Keratinocyte (primary cell): ENCODE measurements around the gene TMED10. TPM values are rescaled to one million over a fixed set of nuclear protein-coding genes. Genes with fewer than 3 reads are reported as not detected.

ENCODE experiments used
- DNase-seq: peaks from one replicate; pipeline ENCODE4 v3.0.0-alpha.2; 2011; ENCODE audit warnings: low read depth, missing footprints, low spot score
- FAIRE-seq: peaks from 2 replicates; lab custom pipeline; 2011; peaks lifted over from hg19 to GRCh38; lab: Jason Lieb, UNC
- H2AFZ ChIP-seq: 2 replicates; pipeline ENCODE4 v1.6.0; 2012; ENCODE audit warnings: low read length, control low read depth, inconsistent platforms; ENCODE audit not compliant: control insufficient read depth
- H3K27ac ChIP-seq: 2 replicates; pipeline ENCODE4 v1.5.1; 2011; ENCODE audit warnings: low read length; ENCODE audit not compliant: control insufficient read depth, insufficient read depth
- H3K27me3 ChIP-seq: 3 replicates; pipeline ENCODE4 v1.6.0; 2011; ENCODE audit warnings: low read length; ENCODE audit not compliant: control insufficient read depth, insufficient read depth; ENCODE audit errors: extremely low read depth
- H3K36me3 ChIP-seq, 2 experiments: 2 replicates in 1 of 2; 3 replicates in 1 of 2; pipeline ENCODE4 v1.5.1; 2011; ENCODE audit warnings: low read length in 2 of 2, mild to moderate bottlenecking in 1 of 2; ENCODE audit not compliant: control insufficient read depth in 2 of 2, insufficient read depth in 2 of 2; ENCODE audit errors: extremely low read depth in 1 of 2
- H3K4me1 ChIP-seq: 3 replicates; pipeline ENCODE4 v1.5.1; 2011; ENCODE audit warnings: low read length; ENCODE audit not compliant: control insufficient read depth, insufficient read depth; ENCODE audit errors: extremely low read depth
- H3K4me2 ChIP-seq: 3 replicates; pipeline ENCODE4 v1.6.0; 2011; ENCODE audit warnings: low read depth, low read length; ENCODE audit not compliant: control insufficient read depth, insufficient read depth; ENCODE audit errors: extremely low read depth
- H3K4me3 ChIP-seq, 3 experiments: fragments of 200-600 bp in 1 of 3; sonication (generic) in 1 of 3; 2 replicates in 2 of 3; 3 replicates in 1 of 3; pipeline ENCODE4 v1.5.1; 2011 to 2016; ENCODE audit warnings: low read length in 3 of 3, mild to moderate bottlenecking in 3 of 3, control low read depth in 2 of 3, inconsistent platforms in 1 of 3, low read depth in 1 of 3, mixed read lengths in 1 of 3, mixed run types in 1 of 3, moderate library complexity in 1 of 3; ENCODE audit not compliant: control insufficient read depth in 2 of 3, insufficient read depth in 2 of 3; ENCODE audit errors: extremely low read depth in 1 of 3
- H3K79me2 ChIP-seq: 2 replicates; pipeline ENCODE4 v1.6.0; 2012; ENCODE audit warnings: low read length; ENCODE audit not compliant: control insufficient read depth, insufficient read depth
- H3K9ac ChIP-seq: 3 replicates; pipeline ENCODE4 v1.6.0; 2011; ENCODE audit warnings: low read length; ENCODE audit not compliant: control insufficient read depth, insufficient read depth; ENCODE audit errors: extremely low read depth
- H3K9me1 ChIP-seq: 3 replicates; pipeline ENCODE4 v1.6.0; 2011; ENCODE audit warnings: low read length; ENCODE audit not compliant: control insufficient read depth, insufficient read depth; ENCODE audit errors: extremely low read depth
- H3K9me3 ChIP-seq: 2 replicates; pipeline ENCODE4 v1.5.1; 2012; ENCODE audit warnings: low read depth, low read length; ENCODE audit not compliant: control insufficient read depth
- H4K20me1 ChIP-seq: 3 replicates; pipeline ENCODE4 v1.6.0; 2011; ENCODE audit warnings: low read length; ENCODE audit not compliant: control insufficient read depth, insufficient read depth; ENCODE audit errors: extremely low read depth
- CTCF ChIP-seq, 3 experiments: IDR thresholded peaks in 1 of 3; conservative IDR thresholded peaks in 1 of 3; optimal IDR thresholded peaks in 1 of 3; 2 replicates in 2 of 3; 3 replicates in 1 of 3; pipeline versions ENCODE3 to v1.5.1; 2011; ENCODE audit warnings: low read length in 3 of 3, mild to moderate bottlenecking in 3 of 3, moderate library complexity in 2 of 3, control low read depth in 1 of 3, inconsistent platforms in 1 of 3; ENCODE audit not compliant: insufficient read depth in 2 of 3; ENCODE audit errors: extremely low read depth in 1 of 3
- EZH2 ChIP-seq: IDR thresholded peaks from one replicate; pipeline ENCODE4 v1.6.1; 2012; ENCODE audit warnings: inconsistent platforms, mild to moderate bottlenecking, low read length, moderate library complexity
- dilution Hi-C: fragments of 300-500 bp; cut with MboI; formaldehyde crosslinking; loops from one replicate; pipeline ENCODE4 v1.7.0; 2020; ENCODE audit warnings: low sequenced_read_pairs; ENCODE audit not compliant: extremely low pct_ligation_motif_present
- polyA plus RNA-seq, 5 experiments: library from polyadenylated mRNA; depleted of rRNA in 3 of 5; stranded (reverse) in 3 of 5; stranded (forward) in 1 of 5; unstranded in 1 of 5; fragments of >200 nt; gene quantifications; 1 replicate in 1 of 5; 2 replicates in 3 of 5; 3 replicates in 1 of 5; pipeline versions ENCODE4 v1.2.1 to v1.2.3, GENCODE V29; 2011 to 2012; ENCODE audit warnings: missing spikeins in 2 of 5, low read depth in 1 of 5, low replicate concordance in 1 of 5

Gene TMED10
- polyA plus RNA-seq, 1 donor (not counting 4 experiments of a cell fraction or from before 2014, with no cell fraction given): 428 TPM

GRCh38 chr14:75170772-75171171 is 5.6 kb downstream of the TMED10 start:
- H4K20me1 ChIP-seq: peaks cover 10% of the 10 kb centered on the region
- H3K9me3 ChIP-seq: no peaks in the 10 kb centered on the region
- H3K4me2 ChIP-seq: no peak overlapping the region
- no peak for TF ChIP-seq CTCF (optimal IDR thresholded peaks at IDR 0.05 in 1 of 3, IDR thresholded peaks at IDR 0.05 in 1 of 3, conservative IDR thresholded peaks at IDR 0.05 in 1 of 3; ENCODE audit: extremely low read depth in 1 of 3, insufficient read depth in 2 of 3, low read length in 3 of 3)
- no peak for TF ChIP-seq EZH2
- H3K27me3 ChIP-seq: no peaks in the 10 kb centered on the region
- H3K9ac ChIP-seq: no peak overlapping the region
- H2AFZ ChIP-seq: no peak overlapping the region
- no peak overlapping the region for H3K27ac ChIP-seq
- DNase-seq (no peak), FAIRE-seq (no peak)
- peaks cover 2 to 3% of the 10 kb centered on the region in 2 experiments for H3K36me3 ChIP-seq
- H3K79me2 ChIP-seq: peaks cover 100% of the 10 kb centered on the region
- peaks cover 13% of the 10 kb centered on the region for H3K4me1 ChIP-seq
- dilution Hi-C loops: no loop called here
- H3K9me1 ChIP-seq: peaks cover 8% of the 10 kb centered on the region
- H3K4me3 ChIP-seq: no peak overlapping the region

- DNase-seq: no peak
- no peak overlapping the region for H3K4me2 ChIP-seq
- FAIRE-seq: peak; percentile 5
Measured at GRCh38 chr14:75168586-75169335, 7.7 kb downstream of the TMED10 start.

More at GRCh38 chr14:75168586-75169335, 7.7 kb downstream of the TMED10 start:
- peaks cover 98% of the 10 kb centered on the region for H3K79me2 ChIP-seq
- no peak overlapping the region for H3K9ac ChIP-seq
- no peaks in the 10 kb centered on the region for H3K27me3 ChIP-seq
- dilution Hi-C loops: no loop called here
- no peak for TF ChIP-seq CTCF (optimal IDR thresholded peaks at IDR 0.05 in 1 of 3, IDR thresholded peaks at IDR 0.05 in 1 of 3, conservative IDR thresholded peaks at IDR 0.05 in 1 of 3; ENCODE audit: extremely low read depth in 1 of 3, insufficient read depth in 2 of 3, low read length in 3 of 3)
- no peak overlapping the region for H3K27ac ChIP-seq
- H3K36me3 ChIP-seq: peaks cover 2 to 3% of the 10 kb centered on the region in 2 experiments
- H2AFZ ChIP-seq: no peak overlapping the region
- H3K9me1 ChIP-seq: peaks cover 8% of the 10 kb centered on the region
- peaks cover 6% of the 10 kb centered on the region for H4K20me1 ChIP-seq
- no peak overlapping the region for H3K4me3 ChIP-seq
- peaks cover 4% of the 10 kb centered on the region for H3K4me1 ChIP-seq
- no peaks in the 10 kb centered on the region for H3K9me3 ChIP-seq
